Peyer's patch (tissue), 4 donors: ENCODE data around the gene SLC39A10. TPM values are rescaled to one million over a fixed set of nuclear protein-coding genes. Genes with fewer than 3 reads are reported as not detected.

Source experiments
- DNase-seq, 3 donors: peaks; one replicate each; pipeline ENCODE4 v3.0.0-alpha.2; 2017 to 2019
- H3K27ac ChIP-seq, 4 donors: fragments of 200-600 bp; sonication (generic); one replicate each; pipeline ENCODE4 v1.5.1; 2016 to 2019
- H3K27me3 ChIP-seq, 2 donors: fragments of 200-600 bp; sonication (generic); one replicate each; pipeline ENCODE4 v1.5.1; 2019
- H3K36me3 ChIP-seq, 3 donors: fragments of 200-600 bp; sonication (generic); one replicate each; pipeline ENCODE4 v1.5.1; 2016 to 2019
- H3K4me1 ChIP-seq, 4 donors: fragments of 200-600 bp; sonication (generic); one replicate each; pipeline ENCODE4 v1.5.1; 2016 to 2019
- H3K4me3 ChIP-seq, 4 donors: fragments of 200-600 bp; sonication (generic); 1 replicate in 3 of 4; 2 replicates in 1 of 4; pipeline ENCODE4 v1.5.1; 2016 to 2019; ENCODE audit warnings: mild to moderate bottlenecking in 1 of 4
- H3K9me3 ChIP-seq, 4 donors: fragments of 200-600 bp; sonication (generic); one replicate each; pipeline ENCODE4 v1.5.1; 2016 to 2019; ENCODE audit warnings: mild to moderate bottlenecking in 1 of 4
- POLR2A ChIP-seq, 2 donors: fragments of 450-650 bp; IDR thresholded peaks; one replicate each; pipeline ENCODE4 v1.5.1; 2017; ENCODE audit warnings: antibody characterized with exemption in 2 of 2, mild to moderate bottlenecking in 2 of 2, moderate library complexity in 2 of 2
- total RNA-seq, 4 donors: library from RNA; depleted of rRNA; stranded (reverse); fragments of >200 nt; gene quantifications; one replicate each; pipeline ENCODE4 v1.1.0, GENCODE V29; 2016
- TF ChIP-seq, protein P1 (sequence below), 6 experiments: fragments of 450-650 bp in 4 of 6; fragments of 200-600 bp in 2 of 6; sonication (generic) in 1 of 6; IDR thresholded peaks; one replicate each; pipeline ENCODE4 v1.5.1; 2017 to 2019; ENCODE audit warnings: antibody characterized with exemption in 6 of 6, mild to moderate bottlenecking in 3 of 6, moderate library complexity in 1 of 6

The SLC39A10 gene
- total RNA-seq, 4 donors from 2014 or later: 6.0 to 30.5 (median 10.3) TPM

DNA sequence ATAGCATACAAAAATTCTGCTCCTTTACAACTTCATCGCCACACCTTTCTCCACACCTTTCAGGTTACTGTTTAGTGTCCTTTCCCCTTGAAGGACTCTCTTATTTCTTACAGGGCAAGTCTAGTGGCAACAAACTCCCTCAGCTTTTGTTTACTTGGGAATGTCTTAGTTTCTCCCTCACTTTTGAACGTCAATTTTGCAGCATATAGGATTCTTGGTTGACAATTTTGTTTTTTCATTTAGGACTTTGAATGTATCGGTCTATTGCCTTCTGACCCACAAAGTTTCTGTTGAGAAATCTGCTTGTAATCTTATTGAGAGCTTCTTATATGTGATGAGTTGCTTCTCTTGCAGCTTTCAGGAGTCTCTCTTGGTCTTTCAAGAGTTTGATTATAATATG is 43.5 kb downstream of the SLC39A10 start:
- H3K36me3 ChIP-seq: no peaks in the 10 kb centered on the region
- DNase-seq: no peak
- no peaks in the 10 kb centered on the region for H3K4me1 ChIP-seq
- no peaks in the 10 kb centered on the region for H3K9me3 ChIP-seq
- no peak overlapping the region for H3K4me3 ChIP-seq
- H3K27me3 ChIP-seq: no peaks in the 10 kb centered on the region
- H3K27ac ChIP-seq: no peak overlapping the region
- TF ChIP-seq, protein P1, sequence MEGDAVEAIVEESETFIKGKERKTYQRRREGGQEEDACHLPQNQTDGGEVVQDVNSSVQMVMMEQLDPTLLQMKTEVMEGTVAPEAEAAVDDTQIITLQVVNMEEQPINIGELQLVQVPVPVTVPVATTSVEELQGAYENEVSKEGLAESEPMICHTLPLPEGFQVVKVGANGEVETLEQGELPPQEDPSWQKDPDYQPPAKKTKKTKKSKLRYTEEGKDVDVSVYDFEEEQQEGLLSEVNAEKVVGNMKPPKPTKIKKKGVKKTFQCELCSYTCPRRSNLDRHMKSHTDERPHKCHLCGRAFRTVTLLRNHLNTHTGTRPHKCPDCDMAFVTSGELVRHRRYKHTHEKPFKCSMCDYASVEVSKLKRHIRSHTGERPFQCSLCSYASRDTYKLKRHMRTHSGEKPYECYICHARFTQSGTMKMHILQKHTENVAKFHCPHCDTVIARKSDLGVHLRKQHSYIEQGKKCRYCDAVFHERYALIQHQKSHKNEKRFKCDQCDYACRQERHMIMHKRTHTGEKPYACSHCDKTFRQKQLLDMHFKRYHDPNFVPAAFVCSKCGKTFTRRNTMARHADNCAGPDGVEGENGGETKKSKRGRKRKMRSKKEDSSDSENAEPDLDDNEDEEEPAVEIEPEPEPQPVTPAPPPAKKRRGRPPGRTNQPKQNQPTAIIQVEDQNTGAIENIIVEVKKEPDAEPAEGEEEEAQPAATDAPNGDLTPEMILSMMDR (IDR thresholded peaks at IDR 0.05): no peak
- TF ChIP-seq POLR2A (IDR thresholded peaks at IDR 0.05): no peak

DNA sequence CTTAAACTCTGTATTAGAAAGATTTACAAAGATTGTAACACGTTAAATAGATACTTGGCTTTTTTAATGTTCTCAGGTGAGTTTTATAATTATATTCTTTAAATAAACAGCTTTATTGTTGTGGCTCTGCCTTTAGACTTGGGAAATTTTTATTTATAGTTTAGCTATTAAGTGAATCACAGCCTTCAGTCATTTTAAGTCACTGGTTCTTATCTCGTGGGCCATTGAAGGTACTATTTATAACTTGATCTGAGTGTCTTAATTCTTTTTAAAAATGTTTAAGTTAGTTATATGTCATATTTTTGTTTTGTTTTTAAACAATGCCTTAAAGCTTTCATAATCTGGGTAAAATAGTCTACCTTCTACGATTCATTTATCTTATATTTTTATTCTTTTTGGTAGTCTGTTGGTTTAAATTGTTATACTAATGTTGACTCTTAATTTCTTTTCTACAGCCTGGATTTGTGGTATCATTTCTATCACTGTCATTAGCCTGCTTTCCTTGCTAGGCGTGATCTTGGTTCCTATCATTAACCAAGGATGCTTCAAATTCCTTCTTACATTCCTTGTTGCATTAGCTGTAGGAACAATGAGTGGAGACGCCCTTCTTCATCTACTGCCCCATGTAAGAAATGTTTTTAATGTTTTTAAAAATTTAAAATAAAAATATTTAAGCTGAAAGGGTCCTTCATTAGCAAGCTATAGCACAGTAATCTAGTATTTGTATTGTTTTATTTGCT is 49.3 kb downstream of the SLC39A10 start:
- no peaks in the 10 kb centered on the region for H3K9me3 ChIP-seq
- H3K27me3 ChIP-seq: no peaks in the 10 kb centered on the region
- H3K27ac ChIP-seq: no peak overlapping the region
- TF ChIP-seq, protein P1 (IDR thresholded peaks at IDR 0.05): no peak
- no peak for TF ChIP-seq POLR2A (IDR thresholded peaks at IDR 0.05)
- no peak overlapping the region for H3K4me3 ChIP-seq
- no peak for DNase-seq
- no peaks in the 10 kb centered on the region for H3K36me3 ChIP-seq
- no peaks in the 10 kb centered on the region for H3K4me1 ChIP-seq

DNA sequence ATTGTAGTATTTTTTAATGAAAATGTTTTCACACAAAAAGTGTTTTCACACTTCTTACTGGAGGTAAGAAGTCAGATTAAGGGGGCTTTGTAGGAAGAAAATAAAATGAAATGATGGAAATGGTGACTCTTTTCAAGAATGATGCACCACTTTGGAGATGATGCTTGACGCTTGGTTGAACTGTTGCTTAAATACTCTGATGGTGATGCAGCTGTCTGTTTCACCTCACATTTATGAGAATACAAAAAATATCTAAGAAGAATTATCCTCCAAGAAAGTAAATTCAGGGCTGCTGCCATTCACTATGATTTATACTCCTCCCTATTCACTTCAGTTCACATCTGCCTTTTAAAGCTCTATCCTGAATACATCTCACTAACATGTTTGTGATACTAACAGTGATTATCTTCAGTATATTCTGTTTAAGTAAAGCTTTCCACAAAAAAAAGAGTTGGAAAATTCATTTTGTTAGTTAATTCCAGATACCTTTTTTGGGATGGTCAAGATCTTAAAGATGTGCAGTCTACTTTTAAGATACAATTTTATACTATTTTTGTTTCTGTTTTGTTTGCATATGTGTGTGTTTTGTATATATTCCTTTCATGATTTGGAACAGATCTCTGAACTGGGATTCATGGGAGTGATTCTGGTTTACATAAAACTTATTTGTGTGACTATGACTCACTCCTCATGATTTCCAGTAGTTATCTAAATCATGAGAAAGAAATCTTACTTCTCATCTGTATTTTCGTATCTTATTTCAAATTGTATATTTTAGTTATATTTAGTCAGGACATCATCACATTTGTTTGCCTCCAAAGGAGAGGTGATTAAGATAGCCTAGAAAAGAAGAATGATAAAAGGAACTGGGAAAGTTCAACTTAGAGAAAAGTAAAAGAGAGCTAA is 53.1 kb downstream of the SLC39A10 start:
- H3K4me3 ChIP-seq: no peak overlapping the region
- H3K9me3 ChIP-seq: no peaks in the 10 kb centered on the region
- no peaks in the 10 kb centered on the region for H3K4me1 ChIP-seq
- TF ChIP-seq, protein P1 (IDR thresholded peaks at IDR 0.05): no peak
- no peak for TF ChIP-seq POLR2A (IDR thresholded peaks at IDR 0.05)
- no peaks in the 10 kb centered on the region for H3K27me3 ChIP-seq
- H3K27ac ChIP-seq: no peak overlapping the region
- no peak for DNase-seq
- peaks cover 0 to 4% (median 0%) of the 10 kb centered on the region in 3 donors for H3K36me3 ChIP-seq

DNA sequence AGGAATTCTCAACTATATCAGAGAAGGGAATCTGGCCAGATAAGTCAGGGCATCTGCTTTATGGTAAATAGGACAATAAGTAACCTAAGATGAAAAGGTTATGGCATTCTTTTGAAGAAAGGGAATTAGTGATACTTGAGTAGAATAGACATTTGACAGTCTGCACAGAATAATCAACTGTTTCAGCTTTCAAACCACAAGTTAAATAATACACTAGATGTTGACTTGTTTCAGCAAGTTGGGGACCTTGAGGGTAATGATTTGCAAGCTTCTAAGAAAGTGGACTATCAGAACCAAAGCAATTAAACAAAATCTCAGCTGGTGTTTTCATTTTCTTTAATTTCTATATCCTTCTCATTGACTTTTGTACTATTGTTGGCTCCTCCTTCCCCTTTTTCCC is 54.5 kb downstream of the SLC39A10 start:
- DNase-seq: no peak
- Histone ChIP-seq H3K9me3 (no peaks in the 10 kb centered on the region), H3K27ac (no peak overlapping the region), H3K27me3 (no peaks in the 10 kb centered on the region), H3K4me3 (no peak overlapping the region), H3K4me1 (no peaks in the 10 kb centered on the region), H3K36me3 (peaks cover 0 to 5% (median 0%) of the 10 kb centered on the region in 3 donors)
- TF ChIP-seq, protein P1 (IDR thresholded peaks at IDR 0.05): no peak
- no peak for TF ChIP-seq POLR2A (IDR thresholded peaks at IDR 0.05)

DNA sequence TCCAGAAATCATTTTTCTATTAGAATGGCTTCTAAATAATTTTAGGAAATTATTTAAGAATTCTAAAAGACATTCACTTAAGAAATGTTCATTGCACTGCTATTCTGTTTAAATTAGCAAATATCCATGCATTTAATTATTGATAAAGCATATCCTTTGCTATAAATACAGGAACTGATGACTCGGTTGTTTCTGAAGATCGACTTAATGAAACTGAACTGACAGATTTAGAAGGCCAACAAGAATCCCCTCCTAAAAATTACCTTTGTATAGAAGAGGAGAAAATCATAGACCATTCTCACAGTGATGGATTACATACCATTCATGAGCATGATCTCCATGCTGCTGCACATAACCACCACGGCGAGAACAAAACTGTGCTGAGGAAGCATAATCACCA is 59.4 kb downstream of the SLC39A10 start:
- Histone ChIP-seq H3K9me3 (no peaks in the 10 kb centered on the region), H3K4me3 (no peak overlapping the region), H3K27me3 (no peaks in the 10 kb centered on the region), H3K4me1 (no peaks in the 10 kb centered on the region), H3K27ac (no peak overlapping the region), H3K36me3 (peaks cover 0 to 8% (median 0%) of the 10 kb centered on the region in 3 donors)
- TF ChIP-seq, protein P1 (IDR thresholded peaks at IDR 0.05): no peak
- TF ChIP-seq POLR2A (IDR thresholded peaks at IDR 0.05): no peak
- no peak for DNase-seq
